Smooth muscle cell of the pulmonary artery (primary cell): Measurements from ENCODE around the gene CYP21A2. TPM values are rescaled to one million over a fixed set of nuclear protein-coding genes. Genes with fewer than 3 reads are reported as not detected.

ENCODE experiments used
- total RNA-seq: library from RNA; depleted of rRNA; stranded (reverse); fragments of >200 nt; gene quantifications from 2 replicates; pipeline ENCODE4 v1.2.3, GENCODE V29; 2014

Gene CYP21A2
- total RNA-seq: 0.20 and 0.26 TPM in 2 replicates

GRCh38 chr6:32037598-32038524 is at the start of gene CYP21A2:
Gene CYP21A2, plus strand, starts transcription at chr6:32038415. Its CDS starts 8 bp downstream, at chr6:32038423.

DNA sequence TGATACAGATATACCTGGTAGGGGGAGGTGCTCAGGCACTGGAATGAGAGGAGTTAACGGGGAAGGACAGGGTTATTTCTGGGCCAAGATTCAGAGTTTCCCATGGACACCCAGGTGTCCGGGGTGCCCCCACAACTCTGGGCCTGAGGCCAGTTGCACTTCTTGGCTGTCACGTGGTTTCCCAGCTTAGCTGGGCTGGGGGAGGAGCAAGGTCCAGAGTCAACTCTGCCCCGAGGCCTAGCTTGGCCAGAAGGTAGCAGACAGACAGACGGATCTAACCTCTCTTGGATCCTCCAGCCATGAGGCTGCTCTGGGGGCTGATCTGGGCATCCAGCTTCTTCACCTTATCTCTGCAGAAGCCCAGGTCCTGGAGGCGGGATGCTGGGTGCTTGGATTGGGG is 23.7 kb upstream of the CYP21A2 start, which contains the start of gene C4B:
Gene C4B, plus strand, starts transcription at position 249 of the 400 bp plus-strand sequence. Its CDS starts 51 bp downstream, at position 300.

Other genes with a start within 250 kb of the CYP21A2 start
- gene VARS1, start 242.7 kb upstream of the CYP21A2 start, total RNA-seq: 50.8 and 109 TPM in 2 replicates
- 16.7 and 16.9 TPM in 2 replicates for gene LSM2, start 231.4 kb upstream of the CYP21A2 start, total RNA-seq
- gene HSPA1L, start 223.1 kb upstream of the CYP21A2 start, total RNA-seq: 1.9 and 2.2 TPM in 2 replicates
- gene HSPA1A, start 222.9 kb upstream of the CYP21A2 start, total RNA-seq: 133 and 166 TPM in 2 replicates
- 113 and 154 TPM in 2 replicates for gene HSPA1B, start 210.7 kb upstream of the CYP21A2 start, total RNA-seq
- gene NEU1, start 175.6 kb upstream of the CYP21A2 start, total RNA-seq: 75.7 and 102 TPM in 2 replicates
- 0.20 TPM in 1 of 2 replicates, not detected in the other for gene SLC44A4, start 159.4 kb upstream of the CYP21A2 start, total RNA-seq
- 57.3 and 69.7 TPM in 2 replicates for gene EHMT2, start 140.7 kb upstream of the CYP21A2 start, total RNA-seq
- 7.6 and 9.8 TPM in 2 replicates for gene ZBTB12, start 136.3 kb upstream of the CYP21A2 start, total RNA-seq
- 1.7 and 4.7 TPM in 2 replicates for gene C2, start 110.7 kb upstream of the CYP21A2 start, total RNA-seq
- gene CFB, start 92.3 kb upstream of the CYP21A2 start, total RNA-seq: 49.7 and 81.0 TPM in 2 replicates
- gene NELFE, start 79.4 kb upstream of the CYP21A2 start, total RNA-seq: 78.7 and 86.4 TPM in 2 replicates
- gene SKIC2, start 79.2 kb upstream of the CYP21A2 start, total RNA-seq: 66.7 and 73.4 TPM in 2 replicates
- gene DXO, start 66.3 kb upstream of the CYP21A2 start, total RNA-seq: 10.8 and 15.1 TPM in 2 replicates
- gene C4A, start 56.4 kb upstream of the CYP21A2 start, total RNA-seq: 9.4 and 12.3 TPM in 2 replicates
- gene C4B, start 23.6 kb upstream of the CYP21A2 start, total RNA-seq: 8.4 and 12.6 TPM in 2 replicates
- 9.8 and 66.7 TPM in 2 replicates for gene TNXB, start 70.9 kb downstream of the CYP21A2 start, total RNA-seq
- gene ATF6B, start 89.8 kb downstream of the CYP21A2 start, total RNA-seq: 23.8 and 27.5 TPM in 2 replicates
- 3.0 and 3.5 TPM in 2 replicates for gene FKBPL, start 91.9 kb downstream of the CYP21A2 start, total RNA-seq
- 0.36 and 0.39 TPM in 2 replicates for gene PRRT1, start 113.5 kb downstream of the CYP21A2 start, total RNA-seq
- 62.9 and 78.8 TPM in 2 replicates for gene PPT2, start 115.7 kb downstream of the CYP21A2 start, total RNA-seq
- 1.4 and 1.5 TPM in 2 replicates for gene EGFL8, start 126.2 kb downstream of the CYP21A2 start, total RNA-seq
- 37.7 and 39.3 TPM in 2 replicates for gene AGPAT1, start 137.7 kb downstream of the CYP21A2 start, total RNA-seq
- gene RNF5, start 140.0 kb downstream of the CYP21A2 start, total RNA-seq: 20.5 and 26.7 TPM in 2 replicates
- gene AGER, start 145.8 kb downstream of the CYP21A2 start, total RNA-seq: 0.30 and 0.33 TPM in 2 replicates
- 38.8 and 45.9 TPM in 2 replicates for gene PBX2, start 151.8 kb downstream of the CYP21A2 start, total RNA-seq
- gene GPSM3, start 154.2 kb downstream of the CYP21A2 start, total RNA-seq: 1.5 and 1.7 TPM in 2 replicates
- 0.65 and 0.96 TPM in 2 replicates for gene NOTCH4, start 185.7 kb downstream of the CYP21A2 start, total RNA-seq